ENCODE data around the gene SYS1.

SYS1 gene

GRCh38 chr20:45358282-45359068 is 4.5 kb upstream of the SYS1 start:
- DNase-seq (ENCODE audit: low read depth) = no peak

- no peak for DNase-seq (ENCODE audit: low read depth)
Measured at GRCh38 chr20:45359069-45359405, 3.9 kb upstream of the SYS1 start.

- no peak for DNase-seq (ENCODE audit: low read depth)
Measured at GRCh38 chr20:45359406-45360148, 3.4 kb upstream of the SYS1 start.

GRCh38 chr20:45361793-45362192 is 1.2 kb upstream of the SYS1 start:
- no peak for DNase-seq (ENCODE audit: low read depth)

- no peak for DNase-seq (ENCODE audit: low read depth)
Measured at GRCh38 chr20:45363611-45364492, 896 bp downstream of the SYS1 start.

GRCh38 chr20:45365444-45365970 is 2.6 kb downstream of the SYS1 start:
- no peak for DNase-seq (ENCODE audit: low read depth)

- no peak for DNase-seq (ENCODE audit: low read depth)
Measured at GRCh38 chr20:45366192-45366591, 3.2 kb downstream of the SYS1 start.

- DNase-seq (ENCODE audit: low read depth) = no peak
Measured at GRCh38 chr20:45366631-45367030, 3.7 kb downstream of the SYS1 start.

GRCh38 chr20:45367126-45367525 is 4.2 kb downstream of the SYS1 start:
- no peak for DNase-seq (ENCODE audit: low read depth)

- no peak for DNase-seq (ENCODE audit: low read depth)
Measured at GRCh38 chr20:45368221-45368980, 5.4 kb downstream of the SYS1 start.

- no peak for DNase-seq (ENCODE audit: low read depth)
Measured at GRCh38 chr20:45370571-45371160, 7.7 kb downstream of the SYS1 start.

GRCh38 chr20:45372241-45372640 is 9.3 kb downstream of the SYS1 start:
- DNase-seq (ENCODE audit: low read depth) = no peak

GRCh38 chr20:45372646-45373352 is 9.8 kb downstream of the SYS1 start:
- DNase-seq (ENCODE audit: low read depth) = no peak

GRCh38 chr20:45373353-45374100 is 10.6 kb downstream of the SYS1 start:
- DNase-seq (ENCODE audit: low read depth) = no peak

GRCh38 chr20:45374101-45374467 is 11.1 kb downstream of the SYS1 start:
- DNase-seq (ENCODE audit: low read depth) = no peak

GRCh38 chr20:45374966-45375365 is 12.0 kb downstream of the SYS1 start:
- DNase-seq (ENCODE audit: low read depth) = no peak

GRCh38 chr20:45377269-45377668 is 14.3 kb downstream of the SYS1 start:
- no peak for DNase-seq (ENCODE audit: low read depth)

GRCh38 chr20:45378191-45378590 is 15.2 kb downstream of the SYS1 start, which contains the start of gene TP53TG5:
Gene TP53TG5 (minus strand): TSS chr20:45378325. CDS start chr20:45378236, 89 bp downstream.
- DNase-seq (ENCODE audit: low read depth) = no peak

GRCh38 chr20:45387274-45387673 is 24.3 kb downstream of the SYS1 start:
- DNase-seq (ENCODE audit: low read depth) = no peak

GRCh38 chr20:45390931-45391330 is 28.0 kb downstream of the SYS1 start:
- DNase-seq (ENCODE audit: low read depth) = no peak
